HepG2 (cell line): ENCODE measurements around the gene PHF2. TPM values are rescaled to one million over a fixed set of nuclear protein-coding genes. Genes with fewer than 3 reads are reported as not detected.

ENCODE experiments used
- ATAC-seq: fragments of 200-7000 bp; cut with Tn5 transposase; 3 replicates; pipeline ENCODE4 v1.9.1; 2020; ENCODE audit warnings: mild to moderate bottlenecking, moderate library complexity
- BruUV-seq: library from RNA; stranded (reverse); fragments of 400-500 nt; replicated peaks from 2 replicates; lab custom pipeline; 2021; lab: Mats Ljungman, UMichigan
- CTCF ChIA-PET: fragments of 300-600 bp; formaldehyde crosslinking; extraction: SDS; loops from one replicate; lab custom pipeline; 2021; ENCODE audit warnings: low total read pairs, inconsistent platforms, low intra/inter-chr PET ratio; lab: Yijun Ruan, JAX
- POLR2A ChIA-PET: fragments of 350-600 bp; sonication (Branson Sonifier 250); formaldehyde crosslinking; loops from one replicate; lab custom pipeline; 2020; ENCODE audit warnings: antibody characterized with exemption, inconsistent platforms; lab: Yijun Ruan, JAX
- DNase-seq: peaks from one replicate; pipeline ENCODE4 v3.0.0-alpha.2; 2015; ENCODE audit warnings: low spot score
- FAIRE-seq: peaks from 3 replicates; lab custom pipeline; 2011; peaks lifted over from hg19 to GRCh38; lab: Jason Lieb, UNC
- H2AFZ ChIP-seq: one replicate; pipeline ENCODE4 v1.6.1; 2011; ENCODE audit warnings: low read length, inconsistent platforms
- H3K27ac ChIP-seq: fragments of 300-600 bp; 3 replicates; pipeline ENCODE4 v1.8.0; 2011; ENCODE audit warnings: mixed run types, mild to moderate bottlenecking, mixed read lengths, low read length, inconsistent platforms; ENCODE audit not compliant: insufficient read depth; ENCODE audit errors: extremely low read length
- H3K27me3 ChIP-seq, 2 experiments: fragments of 200-600 bp in 1 of 2; 2 replicates in 1 of 2; 3 replicates in 1 of 2; pipeline versions ENCODE4 v1.6.0 to v1.8.0; 2011; ENCODE audit warnings: low read length in 2 of 2, mild to moderate bottlenecking in 2 of 2, moderate library complexity in 2 of 2, inconsistent platforms in 1 of 2; ENCODE audit not compliant: insufficient read depth in 2 of 2, control insufficient read depth in 1 of 2
- H3K36me3 ChIP-seq, 2 experiments: fragments of 200-600 bp in 1 of 2; replicated peaks in 1 of 2; 2 replicates in 1 of 2; 3 replicates in 1 of 2; pipeline versions ENCODE4 v1.5.1 to v1.8.0; 2011; ENCODE audit warnings: low read length in 2 of 2, inconsistent platforms in 1 of 2; ENCODE audit not compliant: insufficient read depth in 2 of 2, control insufficient read depth in 1 of 2
- H3K4me1 ChIP-seq: 2 replicates; pipeline ENCODE4 v1.5.1; 2012; ENCODE audit warnings: low read length, inconsistent platforms; ENCODE audit not compliant: insufficient read depth
- H3K4me2 ChIP-seq: 2 replicates; pipeline ENCODE4 v1.6.0; 2011; ENCODE audit warnings: low read depth, low read length, inconsistent platforms
- H3K4me3 ChIP-seq, 3 experiments: fragments of 200-600 bp in 1 of 3; sonication (generic), shearing (Covaris generic) in 1 of 3; replicated peaks in 1 of 3; 2 replicates each; pipeline ENCODE4 v1.5.1; 2011 to 2016; ENCODE audit warnings: low read length in 3 of 3, inconsistent platforms in 2 of 3, low read depth in 2 of 3, mild to moderate bottlenecking in 2 of 3, control low read depth in 1 of 3, mixed read lengths in 1 of 3; ENCODE audit not compliant: insufficient read depth in 1 of 3
- H3K79me2 ChIP-seq: one replicate; pipeline ENCODE4 v1.6.1; 2011; ENCODE audit warnings: low read length, inconsistent platforms; ENCODE audit not compliant: insufficient read depth
- H3K9ac ChIP-seq: 2 replicates; pipeline ENCODE4 v1.6.0; 2011; ENCODE audit warnings: mild to moderate bottlenecking, low read depth, low read length, inconsistent platforms; ENCODE audit not compliant: insufficient read depth
- H3K9me3 ChIP-seq: 2 replicates; pipeline ENCODE4 v1.5.1; 2012; ENCODE audit warnings: mild to moderate bottlenecking, low read length
- H4K20me1 ChIP-seq: 2 replicates; pipeline ENCODE4 v1.6.0; 2011; ENCODE audit warnings: inconsistent platforms, mild to moderate bottlenecking, low read length, moderate library complexity; ENCODE audit not compliant: insufficient read depth
- GLMP ChIP-seq: sonication (generic); formaldehyde crosslinking; IDR thresholded peaks from 2 replicates; pipeline ENCODE4 v1.9.0; 2021; ENCODE audit warnings: missing genetic modification reagents, mild to moderate bottlenecking, borderline replicate concordance
- IRX3 ChIP-seq: sonication (generic); formaldehyde crosslinking; IDR thresholded peaks from 2 replicates; pipeline ENCODE4 v1.8.1; 2023; ENCODE audit warnings: mild to moderate bottlenecking, low read depth, missing genetic modification reagents, borderline replicate concordance
- KAT2B ChIP-seq: fragments of 150-350 bp; IDR thresholded peaks from 2 replicates; pipeline ENCODE4 v1.6.1; 2014; ENCODE audit warnings: low read depth, low read length, borderline replicate concordance
- MATR3 ChIP-seq: sonication (generic); formaldehyde crosslinking; IDR thresholded peaks from 2 replicates; pipeline ENCODE4 v1.4.0; 2020; ENCODE audit warnings: missing genetic modification reagents
- MED1 ChIP-seq: sonication (generic); formaldehyde crosslinking; IDR thresholded peaks from 2 replicates; pipeline ENCODE4 v1.4.0; 2020; ENCODE audit warnings: missing genetic modification reagents
- MED13 ChIP-seq: sonication (generic); formaldehyde crosslinking; IDR thresholded peaks from 2 replicates; pipeline ENCODE4 v1.5.0; 2020; ENCODE audit warnings: missing genetic modification reagents
- NFIB ChIP-seq: sonication (generic); formaldehyde crosslinking; IDR thresholded peaks from 2 replicates; pipeline ENCODE4 v1.9.0; 2021; ENCODE audit warnings: missing genetic modification reagents, mild to moderate bottlenecking, borderline replicate concordance
- RORA ChIP-seq: sonication (generic); formaldehyde crosslinking; IDR thresholded peaks from 2 replicates; pipeline ENCODE4 v1.5.0; 2020; ENCODE audit warnings: mild to moderate bottlenecking, missing genetic modification reagents, moderate library complexity
- SNRNP70 ChIP-seq: fragments of 200-400 bp; formaldehyde crosslinking; IDR thresholded peaks from 2 replicates; pipeline ENCODE4 v1.6.1; 2017; ENCODE audit warnings: mild to moderate bottlenecking, low read depth, low read length, moderate library complexity
- TBX2 ChIP-seq: sonication (generic); formaldehyde crosslinking; IDR thresholded peaks from 2 replicates; pipeline ENCODE4 v1.5.0; 2020; ENCODE audit warnings: missing genetic modification reagents, mild to moderate bottlenecking, borderline replicate concordance
- TCF12 ChIP-seq, 2 experiments: fragments of 450-650 bp in 1 of 2; sonication (generic) in 1 of 2; formaldehyde crosslinking in 1 of 2; IDR thresholded peaks; 2 replicates each; pipeline versions ENCODE4 v1.6.1 to v1.8.0; 2017 to 2022; ENCODE audit warnings: antibody characterized with exemption in 1 of 2, mild to moderate bottlenecking in 1 of 2, missing genetic modification reagents in 1 of 2, moderate library complexity in 1 of 2
- ZNF20 ChIP-seq: sonication (generic); formaldehyde crosslinking; IDR thresholded peaks from 2 replicates; pipeline ENCODE4 v1.4.0; 2020; ENCODE audit warnings: mild to moderate bottlenecking, moderate library complexity, missing genetic modification reagents
- ZNF430 ChIP-seq: sonication (generic); formaldehyde crosslinking; IDR thresholded peaks from 2 replicates; pipeline ENCODE4 v1.9.0; 2021; ENCODE audit warnings: mild to moderate bottlenecking, missing genetic modification reagents
- ZNF558 ChIP-seq: sonication (generic); formaldehyde crosslinking; IDR thresholded peaks from 2 replicates; pipeline ENCODE4 v1.9.0; 2022; ENCODE audit warnings: mild to moderate bottlenecking, missing genetic modification reagents, borderline replicate concordance
- ZNF569 ChIP-seq: sonication (generic); formaldehyde crosslinking; IDR thresholded peaks from 2 replicates; pipeline ENCODE4 v1.5.0; 2020; ENCODE audit warnings: mild to moderate bottlenecking, missing genetic modification reagents, moderate library complexity, borderline replicate concordance
- ZNF572 ChIP-seq: sonication (generic); formaldehyde crosslinking; IDR thresholded peaks from 2 replicates; pipeline ENCODE4 v1.5.1; 2020; ENCODE audit warnings: mild to moderate bottlenecking, missing genetic modification reagents
- ZNF781 ChIP-seq: sonication (generic); formaldehyde crosslinking; IDR thresholded peaks from 2 replicates; pipeline ENCODE4 v1.5.1; 2020; ENCODE audit warnings: borderline replicate concordance, mild to moderate bottlenecking, missing genetic modification reagents; ENCODE audit errors: not compliant biosample characterization
- WGBS: methylation state at CpG from one replicate; pipeline ENCODE4 v1.1.6; 2017; ENCODE audit warnings: low lambda C conversion rate; 5-methylcytosine and 5-hydroxymethylcytosine counted together
- in situ Hi-C: cut with HindIII; loops from 2 replicates; pipeline ENCODE4 v1.10.0; 2017; ENCODE audit warnings: low pct_unique_long_range_greater_than_20kb; ENCODE audit not compliant: extremely low pct_ligation_motif_present
- intact Hi-C: fragments of 100-400 bp; cut with micrococcal nuclease; formaldehyde crosslinking; loops from one replicate; pipeline ENCODE4 v1.10.0; 2022; ENCODE audit not compliant: unreplicated experiment
- polyA plus RNA-seq, 8 experiments: library from polyadenylated mRNA; depleted of rRNA in 3 of 8; stranded (reverse) in 7 of 8; unstranded in 1 of 8; fragments of >200 nt; fragmentation: Illumina TruSeq in 4 of 8; extraction: Trizol in 4 of 8; gene quantifications; 2 replicates each; pipeline versions ENCODE4 v1.2.1 to v1.2.3, GENCODE V29; 2011 to 2016; ENCODE audit warnings: low read depth in 4 of 8, missing spikeins in 1 of 8, mixed read lengths in 1 of 8; ENCODE audit not compliant: insufficient read depth in 1 of 8
- total RNA-seq, 5 experiments: library from RNA; depleted of rRNA; stranded (reverse); fragments of >200 nt; fragmentation: Illumina TruSeq; extraction: Trizol; gene quantifications; 2 replicates each; pipeline ENCODE4 v1.2.3, GENCODE V29; 2016; ENCODE audit warnings: low read depth in 1 of 5

PHF2 gene
- total and polyA plus RNA-seq, 2 of the 13 experiments (the other 11 are each of a cell fraction or from before 2014, with no cell fraction given): 6.6 to 9.1 TPM

GRCh38 chr9:93686880-93687236, 110.5 kb downstream of the PHF2 start (continued):
- TF ChIP-seq SNRNP70: no peak
- no peak for TF ChIP-seq ZNF569 (CRISPR knock-in tag)
- no peak for TF ChIP-seq GLMP
- TF ChIP-seq TCF12 (IDR thresholded peaks at IDR 0.05): no peak
- no peak for TF ChIP-seq TCF12 (CRISPR knock-in tag; IDR thresholded peaks at IDR 0.05)
- no peak for TF ChIP-seq ZNF558 (CRISPR knock-in tag)
- no peak for TF ChIP-seq ZNF781 (CRISPR knock-in tag)
- TF ChIP-seq KAT2B: no peak

GRCh38 chr9:93690618-93691017, 114.2 kb downstream of the PHF2 start:
- Histone ChIP-seq H3K4me3 (no peak overlapping the region), H3K4me1 (no peaks in the 10 kb centered on the region), H3K9me3 (peaks cover 21% of the 10 kb centered on the region), H3K27me3 (no peaks in the 10 kb centered on the region; a peak in 1 of 5 replicates), H2AFZ (no peak overlapping the region)
- ChIA-PET CTCF (no interaction called here), POLR2A (no interaction called here)
- WGBS: 0% methylated on average over 1 of the region's 1 CpG
- no peak for ATAC-seq
- BruUV-seq: no TSS peak
- DNase-seq: no peak
- no peak for FAIRE-seq
- in situ Hi-C loops: no loop called here
- no peak for TF ChIP-seq IRX3
- no peak for TF ChIP-seq MED13 (CRISPR knock-in tag)
- no peak for TF ChIP-seq TBX2 (CRISPR knock-in tag)
- TF ChIP-seq ZNF572: no peak
- no peak for TF ChIP-seq MED1 (CRISPR knock-in tag)
- TF ChIP-seq RORA (CRISPR knock-in tag): no peak
- no peak for TF ChIP-seq NFIB
- no peak for TF ChIP-seq ZNF20 (CRISPR knock-in tag)
- no peak for TF ChIP-seq ZNF430 (CRISPR knock-in tag)
- no peak for TF ChIP-seq MATR3 (CRISPR knock-in tag)
- TF ChIP-seq, all 625 proteins: peak for 0
- Histone ChIP-seq H3K4me2 (no peak overlapping the region), H3K27ac (no peak overlapping the region), H3K36me3 (no peaks in the 10 kb centered on the region), H3K79me2 (no peaks in the 10 kb centered on the region), H4K20me1 (no peaks in the 10 kb centered on the region), H3K9ac (no peak overlapping the region)
- intact Hi-C loops: no loop called here
